ENCODE measurements around the gene MRTFA.

DNA sequence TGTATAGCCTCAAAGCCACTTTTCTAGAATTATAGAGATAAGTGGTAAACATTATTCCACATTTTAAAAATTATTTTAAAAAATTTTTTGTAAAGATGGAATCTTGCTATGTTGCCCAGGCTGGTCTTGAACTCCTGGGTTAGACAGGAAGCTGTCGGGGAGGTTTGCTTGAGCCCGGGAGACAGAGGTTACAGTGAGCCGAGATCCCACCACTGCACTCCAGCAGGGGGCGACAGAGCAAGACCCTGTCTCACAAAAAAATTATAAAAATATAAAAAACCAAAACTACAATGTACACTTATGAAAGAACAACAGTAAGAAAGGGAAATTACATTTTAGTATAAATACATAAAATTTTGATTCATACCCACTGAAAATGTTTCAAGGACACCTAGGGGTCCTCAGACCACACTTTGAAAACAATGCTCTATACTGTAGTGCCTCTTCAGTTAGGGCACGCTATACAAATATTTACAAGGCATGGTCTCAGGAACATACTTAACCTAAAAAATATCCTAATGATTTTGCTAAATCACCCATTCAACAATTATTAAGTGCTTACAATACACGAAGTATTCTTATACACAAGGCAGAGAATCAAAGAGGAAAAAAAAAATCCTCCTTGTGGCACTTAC is 111.2 kb downstream of the MRTFA start:
- TF ChIP-seq POLR2A (IDR thresholded peaks at IDR 0.05; ENCODE audit: low read depth, low read length) (no peak), POLR2AphosphoS5 (IDR thresholded peaks at IDR 0.05; ENCODE audit: low read depth, low read length) (no peak), TAF1 (IDR thresholded peaks at IDR 0.05; ENCODE audit: borderline replicate concordance, low read depth, low read length) (no peak)
